Chondrocyte (in vitro differentiated cells): ENCODE data around the gene OR6J1. TPM values are rescaled to one million over a fixed set of nuclear protein-coding genes. Genes with fewer than 3 reads are reported as not detected.

Experiments
- DNase-seq: peaks from one replicate; pipeline ENCODE4 v3.0.0; 2021; ENCODE audit warnings: mixed read lengths, low spot score
- H3K27ac Mint-ChIP-seq: one replicate; pipeline ENCODE4 v1.8.0; 2021; ENCODE audit warnings: mild to moderate bottlenecking, moderate library complexity, mixed read lengths; ENCODE audit not compliant: unreplicated experiment
- H3K27me3 Mint-ChIP-seq: 2 replicates; pipeline ENCODE4 v1.8.0; 2021; ENCODE audit warnings: low read depth, mixed read lengths
- H3K36me3 Mint-ChIP-seq: 2 replicates; pipeline ENCODE4 v1.8.0; 2021; ENCODE audit warnings: low read depth, mixed read lengths
- H3K4me1 Mint-ChIP-seq: 2 replicates; pipeline ENCODE4 v1.8.0; 2021; ENCODE audit warnings: low read depth, mild to moderate bottlenecking, mixed read lengths
- H3K4me3 Mint-ChIP-seq: one replicate; pipeline ENCODE4 v1.8.0; 2021; ENCODE audit warnings: mild to moderate bottlenecking, moderate library complexity, mixed read lengths; ENCODE audit not compliant: unreplicated experiment
- H3K9me3 Mint-ChIP-seq: 2 replicates; pipeline ENCODE4 v1.8.0; 2021; ENCODE audit warnings: low read depth, mixed read lengths
- total RNA-seq: library from RNA; stranded (reverse); gene quantifications from 3 replicates; pipeline ENCODE4 v1.2.1, GENCODE V29; 2021
- TF ChIP-seq, protein P1 (sequence below): fragments of 200-600 bp; sonication (generic); IDR thresholded peaks from 2 replicates; pipeline ENCODE4 v1.5.0; 2021; ENCODE audit warnings: antibody characterized with exemption, mild to moderate bottlenecking, moderate library complexity

OR6J1 gene
- total RNA-seq, 1 donor from 2014 or later: not detected

DNA sequence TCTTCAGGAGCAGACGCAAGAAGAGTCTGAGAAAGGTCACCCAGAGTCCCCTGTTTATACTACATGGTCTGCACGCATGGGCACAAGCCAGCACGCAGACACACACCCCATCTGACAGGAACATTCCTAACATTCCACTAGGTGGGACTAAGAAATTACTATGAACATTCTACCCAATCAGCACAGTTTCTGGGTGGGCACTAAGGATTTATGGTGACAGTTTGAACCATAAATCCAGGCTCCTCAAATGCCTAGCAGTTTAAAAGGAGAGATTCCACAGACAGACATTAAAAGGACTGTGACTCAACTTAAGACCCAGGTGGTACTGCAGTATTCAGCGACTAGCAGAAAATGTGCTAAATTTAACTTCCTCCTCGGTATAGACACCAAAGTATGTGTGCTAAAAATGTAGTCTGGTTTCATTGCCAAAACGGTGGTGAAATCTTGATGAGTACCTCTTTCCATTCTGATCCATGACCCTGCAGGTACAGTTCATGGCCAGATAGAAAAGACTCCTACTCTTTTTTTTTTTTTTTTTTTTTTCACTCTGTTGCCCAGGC is 29.8 kb downstream of the OR6J1 start:
- H3K27me3 Mint-ChIP-seq: no peaks in the 10 kb centered on the region
- peak overlapping the region; percentile 95 for H3K27ac Mint-ChIP-seq
- H3K4me3 Mint-ChIP-seq: peak overlapping the region; percentile 35

DNA sequence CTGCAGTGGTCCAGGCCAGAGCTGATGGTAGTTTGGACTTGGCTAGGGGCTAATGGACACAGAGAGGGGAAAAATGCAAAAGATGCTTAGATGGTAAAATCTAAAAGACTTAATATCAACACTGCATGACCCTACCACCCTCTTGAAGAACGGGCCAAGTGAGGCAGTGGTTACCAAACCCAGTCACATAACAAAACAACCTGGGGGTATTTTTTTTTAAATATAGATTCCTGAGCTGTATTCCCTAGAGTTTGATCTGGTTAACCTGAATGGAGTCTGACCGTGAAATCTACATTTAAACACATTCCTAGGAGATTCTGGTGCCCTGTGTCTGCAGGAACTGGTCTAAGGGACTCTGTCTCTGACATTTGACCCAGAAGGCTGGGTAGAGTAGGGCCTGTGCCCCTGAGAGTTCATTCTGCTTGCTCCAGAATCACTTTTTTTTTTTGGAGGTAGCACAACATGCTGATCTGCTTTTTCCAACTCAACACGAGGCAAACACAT is 30.4 kb downstream of the OR6J1 start:
- peaks cover 22% of the 10 kb centered on the region for H3K36me3 Mint-ChIP-seq
- H3K9me3 Mint-ChIP-seq: peaks cover 2% of the 10 kb centered on the region
- no peak for DNase-seq
- TF ChIP-seq, protein P1, sequence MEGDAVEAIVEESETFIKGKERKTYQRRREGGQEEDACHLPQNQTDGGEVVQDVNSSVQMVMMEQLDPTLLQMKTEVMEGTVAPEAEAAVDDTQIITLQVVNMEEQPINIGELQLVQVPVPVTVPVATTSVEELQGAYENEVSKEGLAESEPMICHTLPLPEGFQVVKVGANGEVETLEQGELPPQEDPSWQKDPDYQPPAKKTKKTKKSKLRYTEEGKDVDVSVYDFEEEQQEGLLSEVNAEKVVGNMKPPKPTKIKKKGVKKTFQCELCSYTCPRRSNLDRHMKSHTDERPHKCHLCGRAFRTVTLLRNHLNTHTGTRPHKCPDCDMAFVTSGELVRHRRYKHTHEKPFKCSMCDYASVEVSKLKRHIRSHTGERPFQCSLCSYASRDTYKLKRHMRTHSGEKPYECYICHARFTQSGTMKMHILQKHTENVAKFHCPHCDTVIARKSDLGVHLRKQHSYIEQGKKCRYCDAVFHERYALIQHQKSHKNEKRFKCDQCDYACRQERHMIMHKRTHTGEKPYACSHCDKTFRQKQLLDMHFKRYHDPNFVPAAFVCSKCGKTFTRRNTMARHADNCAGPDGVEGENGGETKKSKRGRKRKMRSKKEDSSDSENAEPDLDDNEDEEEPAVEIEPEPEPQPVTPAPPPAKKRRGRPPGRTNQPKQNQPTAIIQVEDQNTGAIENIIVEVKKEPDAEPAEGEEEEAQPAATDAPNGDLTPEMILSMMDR: no peak
- H3K4me1 Mint-ChIP-seq: peaks cover 49% of the 10 kb centered on the region
- H3K27ac Mint-ChIP-seq: peak overlapping the region; percentile 95
- H3K27me3 Mint-ChIP-seq: no peaks in the 10 kb centered on the region
- no peak overlapping the region for H3K4me3 Mint-ChIP-seq

More for the DNA sequence above, 29.8 kb downstream of the OR6J1 start:
- Mint-ChIP-seq H3K4me1 (peaks cover 49% of the 10 kb centered on the region), H3K9me3 (peaks cover 4% of the 10 kb centered on the region), H3K36me3 (peaks cover 22% of the 10 kb centered on the region)
- TF ChIP-seq, protein P1: no peak
- no peak for DNase-seq

DNA sequence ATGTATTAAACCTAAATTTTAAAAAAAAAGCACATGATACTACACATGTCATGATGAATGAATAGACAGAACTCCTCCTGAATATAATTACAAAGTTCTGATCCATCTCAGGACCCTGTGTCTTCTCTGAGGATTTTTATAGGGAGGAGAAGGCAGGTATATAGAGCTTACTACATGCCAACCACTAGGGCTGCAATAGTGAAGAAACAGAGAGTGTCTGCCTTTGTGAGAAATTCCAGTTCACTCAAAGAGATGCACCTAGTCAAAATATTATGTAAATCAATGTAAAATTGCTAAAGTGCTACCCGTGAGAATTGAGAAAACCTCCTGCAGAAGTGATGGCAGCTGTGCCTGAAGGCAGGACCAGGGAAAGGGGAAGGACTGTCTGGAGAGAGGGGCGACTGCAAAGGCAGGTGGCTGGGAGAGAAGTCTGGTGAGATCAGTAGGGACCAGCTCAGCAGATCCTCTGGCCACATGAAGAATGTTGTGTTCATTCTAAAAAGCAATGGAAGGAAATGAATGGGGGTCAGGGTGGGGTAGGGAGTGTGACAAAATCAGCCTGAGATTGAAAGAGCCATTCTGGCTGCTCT is 31.0 kb downstream of the OR6J1 start:
- Mint-ChIP-seq H3K36me3 (peaks cover 25% of the 10 kb centered on the region), H3K27me3 (no peaks in the 10 kb centered on the region), H3K9me3 (peaks cover 2% of the 10 kb centered on the region), H3K27ac (peak overlapping the region; percentile 95), H3K4me3 (peak overlapping the region; percentile 10), H3K4me1 (peaks cover 49% of the 10 kb centered on the region)
- no peak for DNase-seq
- TF ChIP-seq, protein P1: peak; percentile 77

DNA sequence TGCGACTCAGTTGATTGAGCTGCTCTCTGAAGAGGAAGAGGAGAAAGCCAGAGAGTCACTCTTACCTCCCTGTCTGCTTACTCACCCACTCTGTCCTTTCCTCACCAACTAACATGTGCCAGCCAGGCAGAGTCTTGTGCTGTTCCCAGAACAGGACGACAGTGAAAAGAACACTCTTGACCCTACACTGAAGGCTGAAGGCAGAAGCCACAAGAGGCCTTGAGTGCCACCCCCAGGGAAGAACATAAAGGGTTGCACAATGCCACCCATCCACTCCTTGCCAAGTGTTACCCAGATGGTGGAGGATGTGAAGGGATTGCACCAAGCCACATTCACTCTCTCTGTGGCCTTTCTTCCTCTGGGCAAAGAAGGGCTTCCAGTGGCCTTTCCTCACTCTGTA is 33.2 kb downstream of the OR6J1 start:
- peaks cover 58% of the 10 kb centered on the region for H3K4me1 Mint-ChIP-seq
- peaks cover 36% of the 10 kb centered on the region for H3K36me3 Mint-ChIP-seq
- no peaks in the 10 kb centered on the region for H3K27me3 Mint-ChIP-seq
- no peak for DNase-seq
- peak overlapping the region; percentile 95 for H3K27ac Mint-ChIP-seq
- TF ChIP-seq, protein P1: no peak
- no peak overlapping the region for H3K4me3 Mint-ChIP-seq
- no peaks in the 10 kb centered on the region for H3K9me3 Mint-ChIP-seq

DNA sequence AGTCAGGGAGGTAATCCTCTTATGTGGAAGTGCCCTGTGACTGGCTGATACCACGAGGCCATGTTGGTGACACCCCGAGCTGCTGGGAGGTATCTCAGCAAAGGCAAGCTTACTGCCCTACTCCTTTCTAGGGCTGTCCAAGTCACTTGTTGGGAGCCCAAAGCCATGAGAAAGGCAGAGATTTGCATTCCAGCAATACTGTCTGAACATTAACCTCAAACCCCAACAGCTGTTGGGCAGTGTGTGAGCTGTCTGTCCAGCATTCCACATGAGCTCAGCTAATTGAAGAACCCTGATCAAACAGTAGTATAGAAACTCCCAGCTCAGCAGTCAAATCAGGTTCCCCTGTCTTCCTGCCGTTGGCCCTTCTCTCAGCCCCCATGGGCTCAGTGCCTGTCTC is 36.9 kb downstream of the OR6J1 start:
- Mint-ChIP-seq H3K4me3 (no peak overlapping the region), H3K4me1 (peaks cover 43% of the 10 kb centered on the region), H3K27me3 (no peaks in the 10 kb centered on the region), H3K27ac (peak overlapping the region; percentile 79), H3K9me3 (no peaks in the 10 kb centered on the region), H3K36me3 (peaks cover 52% of the 10 kb centered on the region)
- DNase-seq: no peak
- TF ChIP-seq, protein P1: no peak
